ENCODE results near the gene CDIPT.
"Not testable (repeated sequence)": the region's sequence is repeated elsewhere in the genome, so short reads cannot be mapped to it uniquely, and the experiment has no call there.

DNA sequence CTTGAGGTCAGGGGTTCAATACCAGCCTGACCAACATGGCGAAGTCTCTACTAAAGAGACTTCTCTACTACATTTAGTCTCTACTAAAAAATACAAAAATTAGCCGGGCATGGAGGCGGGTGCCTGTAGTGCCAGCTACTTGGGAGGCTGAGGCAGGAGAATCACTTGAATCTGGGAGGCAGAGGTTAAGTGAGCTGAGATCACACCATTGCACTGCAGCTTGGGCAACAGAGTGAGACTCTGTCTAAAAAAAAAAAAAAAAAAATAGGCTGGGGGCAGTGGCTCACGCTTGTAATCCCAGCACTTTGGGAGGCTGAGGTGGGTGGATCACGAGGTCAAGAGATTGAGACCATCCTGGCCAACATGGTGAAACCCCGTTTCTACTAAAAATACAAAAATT lies 46.8 kb upstream of the CDIPT start:
- TF ChIP-seq POLR2A (IDR thresholded peaks at IDR 0.05): not testable (repeated sequence)
- TF ChIP-seq, protein P1, sequence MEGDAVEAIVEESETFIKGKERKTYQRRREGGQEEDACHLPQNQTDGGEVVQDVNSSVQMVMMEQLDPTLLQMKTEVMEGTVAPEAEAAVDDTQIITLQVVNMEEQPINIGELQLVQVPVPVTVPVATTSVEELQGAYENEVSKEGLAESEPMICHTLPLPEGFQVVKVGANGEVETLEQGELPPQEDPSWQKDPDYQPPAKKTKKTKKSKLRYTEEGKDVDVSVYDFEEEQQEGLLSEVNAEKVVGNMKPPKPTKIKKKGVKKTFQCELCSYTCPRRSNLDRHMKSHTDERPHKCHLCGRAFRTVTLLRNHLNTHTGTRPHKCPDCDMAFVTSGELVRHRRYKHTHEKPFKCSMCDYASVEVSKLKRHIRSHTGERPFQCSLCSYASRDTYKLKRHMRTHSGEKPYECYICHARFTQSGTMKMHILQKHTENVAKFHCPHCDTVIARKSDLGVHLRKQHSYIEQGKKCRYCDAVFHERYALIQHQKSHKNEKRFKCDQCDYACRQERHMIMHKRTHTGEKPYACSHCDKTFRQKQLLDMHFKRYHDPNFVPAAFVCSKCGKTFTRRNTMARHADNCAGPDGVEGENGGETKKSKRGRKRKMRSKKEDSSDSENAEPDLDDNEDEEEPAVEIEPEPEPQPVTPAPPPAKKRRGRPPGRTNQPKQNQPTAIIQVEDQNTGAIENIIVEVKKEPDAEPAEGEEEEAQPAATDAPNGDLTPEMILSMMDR (IDR thresholded peaks at IDR 0.05): not testable (repeated sequence)

Measured in Peyer's patch (tissue), 4 donors.